ENCODE measurements around the gene CEP250. TPM values are rescaled to one million over a fixed set of nuclear protein-coding genes. Genes with fewer than 3 reads are reported as not detected.

CEP250 gene
- total RNA-seq, 1 donor from 2014 or later, result 39.4 TPM

DNA sequence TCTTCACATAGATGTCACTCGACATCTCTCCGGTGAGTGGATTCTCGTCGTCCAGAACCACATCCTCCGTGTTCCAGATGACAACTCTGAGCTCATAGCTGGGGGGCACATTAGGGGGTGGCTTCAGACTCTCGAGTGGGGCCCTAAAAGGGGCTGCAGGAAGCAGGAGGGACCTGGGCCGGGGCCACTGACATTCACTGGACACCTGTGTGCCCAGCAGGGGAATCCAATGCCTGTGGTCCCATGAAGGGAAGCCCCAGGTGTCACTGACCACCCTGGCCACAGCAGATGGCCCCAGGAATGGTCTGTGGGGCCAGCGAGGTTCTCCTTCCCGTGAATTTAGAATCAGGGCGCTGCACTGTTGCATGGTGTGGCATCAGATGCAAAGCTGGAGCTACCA, 105.1 kb downstream of the CEP250 start:
- TF ChIP-seq, protein P1, sequence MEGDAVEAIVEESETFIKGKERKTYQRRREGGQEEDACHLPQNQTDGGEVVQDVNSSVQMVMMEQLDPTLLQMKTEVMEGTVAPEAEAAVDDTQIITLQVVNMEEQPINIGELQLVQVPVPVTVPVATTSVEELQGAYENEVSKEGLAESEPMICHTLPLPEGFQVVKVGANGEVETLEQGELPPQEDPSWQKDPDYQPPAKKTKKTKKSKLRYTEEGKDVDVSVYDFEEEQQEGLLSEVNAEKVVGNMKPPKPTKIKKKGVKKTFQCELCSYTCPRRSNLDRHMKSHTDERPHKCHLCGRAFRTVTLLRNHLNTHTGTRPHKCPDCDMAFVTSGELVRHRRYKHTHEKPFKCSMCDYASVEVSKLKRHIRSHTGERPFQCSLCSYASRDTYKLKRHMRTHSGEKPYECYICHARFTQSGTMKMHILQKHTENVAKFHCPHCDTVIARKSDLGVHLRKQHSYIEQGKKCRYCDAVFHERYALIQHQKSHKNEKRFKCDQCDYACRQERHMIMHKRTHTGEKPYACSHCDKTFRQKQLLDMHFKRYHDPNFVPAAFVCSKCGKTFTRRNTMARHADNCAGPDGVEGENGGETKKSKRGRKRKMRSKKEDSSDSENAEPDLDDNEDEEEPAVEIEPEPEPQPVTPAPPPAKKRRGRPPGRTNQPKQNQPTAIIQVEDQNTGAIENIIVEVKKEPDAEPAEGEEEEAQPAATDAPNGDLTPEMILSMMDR (IDR thresholded peaks at IDR 0.05; ENCODE audit: partially characterized antibody, unreplicated experiment), result no peak
- Mint-ChIP-seq H3K9me3 (ENCODE audit: unreplicated experiment) (peaks cover 4% of the 10 kb centered on the region), H3K27me3 (ENCODE audit: unreplicated experiment) (peaks cover 7% of the 10 kb centered on the region), H3K36me3 (ENCODE audit: unreplicated experiment) (peaks cover 5% of the 10 kb centered on the region), H3K4me1 (ENCODE audit: low read depth, unreplicated experiment) (peaks cover 8% of the 10 kb centered on the region), H3K27ac (ENCODE audit: unreplicated experiment) (no peak overlapping the region), H3K4me3 (ENCODE audit: unreplicated experiment) (no peak overlapping the region)
- no peak for DNase-seq

DNA sequence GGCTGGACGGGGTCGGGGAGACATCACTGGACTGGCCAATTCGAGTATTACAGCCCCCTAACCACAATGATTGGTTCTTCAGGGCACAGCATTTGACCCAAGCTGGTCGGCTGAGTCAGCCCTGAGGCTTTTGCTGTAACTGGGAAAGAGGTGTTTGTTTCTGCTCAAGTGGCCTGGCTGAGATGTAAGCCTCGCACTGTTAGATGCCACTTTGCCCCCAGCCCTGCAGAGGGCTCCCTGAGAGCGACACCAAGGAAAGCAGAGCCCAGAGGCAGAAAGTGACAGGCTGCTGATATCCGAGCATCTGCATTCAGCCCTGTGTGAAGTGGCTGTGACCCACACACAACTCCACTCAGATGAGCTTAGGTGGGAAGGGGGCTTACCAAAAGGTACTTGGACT, 105.9 kb downstream of the CEP250 start:
- H3K4me3 Mint-ChIP-seq (ENCODE audit: unreplicated experiment), result no peak overlapping the region
- peak; percentile 46 for DNase-seq
- peaks cover 9% of the 10 kb centered on the region for H3K27me3 Mint-ChIP-seq (ENCODE audit: unreplicated experiment)
- TF ChIP-seq, protein P1 (IDR thresholded peaks at IDR 0.05; ENCODE audit: partially characterized antibody, unreplicated experiment), result no peak
- H3K36me3 Mint-ChIP-seq (ENCODE audit: unreplicated experiment), result peaks cover 5% of the 10 kb centered on the region
- H3K27ac Mint-ChIP-seq (ENCODE audit: unreplicated experiment), result no peak overlapping the region
- peaks cover 4% of the 10 kb centered on the region for H3K9me3 Mint-ChIP-seq (ENCODE audit: unreplicated experiment)
- peaks cover 8% of the 10 kb centered on the region for H3K4me1 Mint-ChIP-seq (ENCODE audit: low read depth, unreplicated experiment)

DNA sequence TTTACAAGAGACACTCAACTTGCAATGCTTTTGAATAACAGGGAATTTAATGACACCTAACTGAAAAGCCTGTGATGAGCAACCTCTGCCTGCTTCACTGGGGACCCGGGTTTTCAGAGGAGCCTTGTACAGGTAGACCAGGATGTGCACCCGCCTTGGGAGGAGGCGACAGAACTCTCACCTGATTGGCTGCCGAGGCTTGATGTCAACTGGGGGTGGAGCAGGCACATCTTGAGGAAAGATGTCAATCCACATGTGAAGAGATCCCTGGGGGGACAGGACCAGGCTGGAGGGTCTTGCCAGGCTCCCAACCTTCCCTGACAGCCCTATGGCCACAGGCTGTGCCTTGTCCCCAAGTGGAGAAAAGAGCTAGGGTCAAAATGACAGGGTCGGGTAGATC, 106.3 kb downstream of the CEP250 start:
- DNase-seq, result no peak
- peaks cover 8% of the 10 kb centered on the region for H3K4me1 Mint-ChIP-seq (ENCODE audit: low read depth, unreplicated experiment)
- H3K27me3 Mint-ChIP-seq (ENCODE audit: unreplicated experiment), result peaks cover 9% of the 10 kb centered on the region
- no peak overlapping the region for H3K27ac Mint-ChIP-seq (ENCODE audit: unreplicated experiment)
- H3K9me3 Mint-ChIP-seq (ENCODE audit: unreplicated experiment), result peaks cover 4% of the 10 kb centered on the region
- TF ChIP-seq, protein P1 (IDR thresholded peaks at IDR 0.05; ENCODE audit: partially characterized antibody, unreplicated experiment), result no peak
- H3K36me3 Mint-ChIP-seq (ENCODE audit: unreplicated experiment), result peaks cover 5% of the 10 kb centered on the region
- H3K4me3 Mint-ChIP-seq (ENCODE audit: unreplicated experiment), result no peak overlapping the region

DNA sequence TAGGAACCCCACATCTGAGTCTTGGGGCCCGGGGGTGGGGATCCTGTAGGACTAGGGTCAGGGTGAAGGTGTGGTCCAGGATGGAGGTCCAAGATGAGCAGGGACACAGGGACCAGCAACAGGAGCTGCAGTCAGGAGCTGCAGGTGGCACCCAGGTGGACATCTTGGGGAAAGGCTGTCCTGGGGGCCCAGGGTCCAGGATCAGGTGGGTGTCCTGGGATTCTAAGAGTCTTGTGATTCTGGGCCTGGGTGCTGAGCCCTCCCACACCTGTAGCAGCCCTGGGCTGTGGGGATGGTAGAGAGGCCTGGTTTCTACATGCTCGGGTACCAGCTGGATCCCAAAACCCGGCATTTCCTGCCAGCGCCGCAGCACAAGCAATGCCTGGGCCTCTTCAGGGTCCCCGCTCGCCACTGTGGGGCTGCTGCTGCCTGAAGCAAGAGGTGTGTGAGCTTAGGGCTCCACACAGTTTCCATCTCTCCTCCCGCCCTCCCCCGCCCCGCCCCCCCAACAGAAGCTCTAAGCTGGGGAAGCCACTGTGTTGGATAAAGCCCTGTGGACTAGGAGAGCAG, 107.2 kb downstream of the CEP250 start:
- DNase-seq, result no peak
- TF ChIP-seq, protein P1 (IDR thresholded peaks at IDR 0.05; ENCODE audit: partially characterized antibody, unreplicated experiment), result no peak
- Mint-ChIP-seq H3K9me3 (ENCODE audit: unreplicated experiment) (peaks cover 3% of the 10 kb centered on the region), H3K4me3 (ENCODE audit: unreplicated experiment) (no peak overlapping the region), H3K36me3 (ENCODE audit: unreplicated experiment) (peaks cover 5% of the 10 kb centered on the region), H3K4me1 (ENCODE audit: low read depth, unreplicated experiment) (peaks cover 8% of the 10 kb centered on the region), H3K27me3 (ENCODE audit: unreplicated experiment) (peaks cover 9% of the 10 kb centered on the region), H3K27ac (ENCODE audit: unreplicated experiment) (no peak overlapping the region)

DNA sequence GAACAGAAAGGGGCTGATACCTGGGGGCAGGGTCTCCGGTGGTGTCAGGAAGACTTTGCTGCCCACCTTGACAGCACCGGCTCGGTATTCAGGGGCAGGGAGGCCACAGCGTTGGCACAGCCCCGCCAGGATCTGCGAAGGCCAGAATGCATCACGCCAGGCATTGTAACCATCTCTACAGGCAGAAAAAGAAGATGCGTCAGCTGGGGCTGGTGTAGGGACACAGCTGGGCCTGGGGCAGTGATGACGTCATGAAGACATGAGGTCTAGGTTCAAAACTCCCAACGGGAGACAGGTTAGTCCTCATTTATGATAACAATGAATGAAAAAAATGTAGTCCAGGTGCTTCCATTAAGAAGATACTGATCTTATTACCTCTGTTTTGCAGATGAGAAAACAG, 108.4 kb downstream of the CEP250 start:
- no peak for DNase-seq
- Mint-ChIP-seq H3K4me3 (ENCODE audit: unreplicated experiment) (no peak overlapping the region), H3K4me1 (ENCODE audit: low read depth, unreplicated experiment) (peaks cover 8% of the 10 kb centered on the region), H3K27ac (ENCODE audit: unreplicated experiment) (no peak overlapping the region), H3K27me3 (ENCODE audit: unreplicated experiment) (peaks cover 4% of the 10 kb centered on the region), H3K9me3 (ENCODE audit: unreplicated experiment) (peaks cover 2% of the 10 kb centered on the region), H3K36me3 (ENCODE audit: unreplicated experiment) (peaks cover under 1% of the 10 kb centered on the region)
- TF ChIP-seq, protein P1 (IDR thresholded peaks at IDR 0.05; ENCODE audit: partially characterized antibody, unreplicated experiment), result no peak

Measured in glutamatergic neuron (in vitro differentiated cells).